HepG2 (cell line): ENCODE measurements around the gene CCSER2. TPM values are rescaled to one million over a fixed set of nuclear protein-coding genes. Genes with fewer than 3 reads are reported as not detected.

ENCODE experiments used
- EP300 ChIP-seq, 3 experiments: sonication (generic) in 1 of 3; formaldehyde crosslinking in 1 of 3; IDR thresholded peaks; 2 replicates each; pipeline versions ENCODE4 v1.5.1 to v1.6.1; 2011 to 2020; ENCODE audit warnings: low read depth in 2 of 3, low read length in 2 of 3, borderline replicate concordance in 1 of 3, improper control_type of control experiment in 1 of 3, mild to moderate bottlenecking in 1 of 3, missing genetic modification reagents in 1 of 3, moderate library complexity in 1 of 3
- GATAD2A ChIP-seq: IDR thresholded peaks from 2 replicates; pipeline ENCODE4 v1.6.1; 2016
- HDAC2 ChIP-seq: sonication (generic); formaldehyde crosslinking; IDR thresholded peaks from 2 replicates; pipeline ENCODE4 v1.4.0; 2020; ENCODE audit warnings: missing genetic modification reagents
- MED1 ChIP-seq: sonication (generic); formaldehyde crosslinking; IDR thresholded peaks from 2 replicates; pipeline ENCODE4 v1.4.0; 2020; ENCODE audit warnings: missing genetic modification reagents
- MYPOP ChIP-seq: sonication (generic); formaldehyde crosslinking; IDR thresholded peaks from 2 replicates; pipeline ENCODE4 v1.8.1; 2023; ENCODE audit warnings: mild to moderate bottlenecking, moderate library complexity, missing genetic modification reagents
- SOX13 ChIP-seq, 3 experiments: fragments of 450-650 bp in 1 of 3; sonication (generic) in 1 of 3; formaldehyde crosslinking in 1 of 3; IDR thresholded peaks in 2 of 3; conservative IDR thresholded peaks in 1 of 3; 2 replicates each; pipeline versions ENCODE4 v1.5.0 to v1.6.1; 2016 to 2020; ENCODE audit warnings: antibody characterized with exemption in 1 of 3, mild to moderate bottlenecking in 1 of 3, missing compliant biosample characterization in 1 of 3, missing genetic modification reagents in 1 of 3, moderate library complexity in 1 of 3
- TP53 ChIP-seq: sonication (generic); formaldehyde crosslinking; conservative IDR thresholded peaks from 2 replicates; pipeline ENCODE4 v1.4.0; 2020; ENCODE audit warnings: missing genetic modification reagents
- ZBTB1 ChIP-seq: sonication (generic); formaldehyde crosslinking; IDR thresholded peaks from 2 replicates; pipeline ENCODE4 v1.4.0; 2020; ENCODE audit warnings: missing genetic modification reagents, borderline replicate concordance
- ZBTB33 ChIP-seq: sonication (generic); formaldehyde crosslinking; IDR thresholded peaks from 2 replicates; pipeline ENCODE4 v1.4.0; 2020; ENCODE audit warnings: missing genetic modification reagents
- ZBTB38 ChIP-seq: sonication (generic); formaldehyde crosslinking; IDR thresholded peaks from 2 replicates; pipeline ENCODE4 v1.5.1; 2020; ENCODE audit warnings: mild to moderate bottlenecking, missing genetic modification reagents
- ZBTB4 ChIP-seq: sonication (generic); formaldehyde crosslinking; IDR thresholded peaks from 2 replicates; pipeline ENCODE4 v1.4.0; 2020; ENCODE audit warnings: missing genetic modification reagents, mild to moderate bottlenecking, borderline replicate concordance
- ZBTB7B ChIP-seq: sonication (generic); formaldehyde crosslinking; IDR thresholded peaks from 2 replicates; pipeline ENCODE4 v1.4.0; 2020; ENCODE audit warnings: missing genetic modification reagents
- ZNF234 ChIP-seq: sonication (generic); formaldehyde crosslinking; conservative IDR thresholded peaks from 2 replicates; pipeline ENCODE4 v1.5.1; 2020; ENCODE audit warnings: mild to moderate bottlenecking, missing genetic modification reagents
- ZNF331 ChIP-seq: sonication (generic); formaldehyde crosslinking; IDR thresholded peaks from 2 replicates; pipeline ENCODE4 v1.4.0; 2020; ENCODE audit warnings: missing genetic modification reagents
- ZNF414 ChIP-seq: sonication (generic); formaldehyde crosslinking; IDR thresholded peaks from 2 replicates; pipeline ENCODE4 v1.5.0; 2020; ENCODE audit warnings: missing genetic modification reagents
- ZNF605 ChIP-seq: sonication (generic); formaldehyde crosslinking; IDR thresholded peaks from 2 replicates; pipeline ENCODE4 v1.8.0; 2022; ENCODE audit warnings: mild to moderate bottlenecking, missing genetic modification reagents
- ZNF883 ChIP-seq: sonication (generic); formaldehyde crosslinking; IDR thresholded peaks from 2 replicates; pipeline ENCODE4 v1.5.1; 2020; ENCODE audit warnings: mild to moderate bottlenecking, missing genetic modification reagents; ENCODE audit errors: not compliant biosample characterization
- polyA plus RNA-seq, 8 experiments: library from polyadenylated mRNA; depleted of rRNA in 3 of 8; stranded (reverse) in 7 of 8; unstranded in 1 of 8; fragments of >200 nt; fragmentation: Illumina TruSeq in 4 of 8; extraction: Trizol in 4 of 8; gene quantifications; 2 replicates each; pipeline versions ENCODE4 v1.2.1 to v1.2.3, GENCODE V29; 2011 to 2016; ENCODE audit warnings: low read depth in 4 of 8, missing spikeins in 1 of 8, mixed read lengths in 1 of 8; ENCODE audit not compliant: insufficient read depth in 1 of 8
- total RNA-seq, 5 experiments: library from RNA; depleted of rRNA; stranded (reverse); fragments of >200 nt; fragmentation: Illumina TruSeq; extraction: Trizol; gene quantifications; 2 replicates each; pipeline ENCODE4 v1.2.3, GENCODE V29; 2016; ENCODE audit warnings: low read depth in 1 of 5

The CCSER2 gene
- total and polyA plus RNA-seq, 2 of the 13 experiments (the other 11 are each of a cell fraction or from before 2014, with no cell fraction given): 13.3 to 17.2 TPM

- TF ChIP-seq EP300 (IDR thresholded peaks at IDR 0.05; ENCODE audit: low read depth in 2 of 2, low read length in 2 of 2) (0 out of 4 replicates have a peak, but pooled peaks of 1 of the 2 experiments have one; percentile 32), EP300 (CRISPR knock-in tag; IDR thresholded peaks at IDR 0.05; ENCODE audit: borderline replicate concordance) (no peak), TP53 (CRISPR knock-in tag) (peak; percentile 100), MYPOP (CRISPR knock-in tag) (no peak), ZBTB1 (CRISPR knock-in tag) (no peak), ZNF414 (CRISPR knock-in tag) (no peak), ZBTB33 (CRISPR knock-in tag) (peak; percentile 69), ZBTB4 (CRISPR knock-in tag) (peak; percentile 52; the same call in 1 of the 2 replicates), ZNF331 (CRISPR knock-in tag) (peak; percentile 48; the same call in 1 of the 2 replicates), ZBTB38 (CRISPR knock-in tag) (peak; percentile 28; the same call in 1 of the 2 replicates), ZNF605 (CRISPR knock-in tag) (no peak), MED1 (CRISPR knock-in tag) (0 out of 2 replicates have a peak, but pooled peaks have one; percentile 14), ZNF234 (CRISPR knock-in tag) (no peak), SOX13 (IDR thresholded peaks at IDR 0.05) (no peak), SOX13 (CRISPR knock-in tag; conservative IDR thresholded peaks at IDR 0.05 in 1 of 2, IDR thresholded peaks at IDR 0.05 in 1 of 2) (peak in 1 of 2 experiments; percentile 58; a peak in 2 of 4 replicates), HDAC2 (CRISPR knock-in tag) (0 out of 2 replicates have a peak, but pooled peaks have one; percentile 14), GATAD2A (peak; percentile 72), ZBTB7B (CRISPR knock-in tag) (0 out of 2 replicates have a peak, but pooled peaks have one; percentile 35), ZNF883 (CRISPR knock-in tag) (no peak)
Measured at GRCh38 chr10:84525120-84525806, 196.9 kb downstream of the CCSER2 start (continued).
